HL-60 (cell line): ENCODE data around the gene MORN4.

Source experiments
- CTCF ChIP-seq: IDR thresholded peaks from one replicate; pipeline ENCODE4 v1.5.1; 2011; ENCODE audit warnings: low read length, control low read depth, inconsistent platforms; ENCODE audit not compliant: insufficient read depth
- POLR2AphosphoS5 ChIP-seq: IDR thresholded peaks from 2 replicates; pipeline ENCODE4 v1.6.1; 2012; ENCODE audit warnings: low read depth
- REST ChIP-seq: IDR thresholded peaks from 2 replicates; pipeline ENCODE4 v1.6.1; 2012; ENCODE audit warnings: low read depth; ENCODE audit not compliant: insufficient replicate concordance
- SPI1 ChIP-seq: IDR thresholded peaks from 2 replicates; pipeline ENCODE4 v1.6.1; 2012; ENCODE audit warnings: low read depth, mild to moderate bottlenecking, borderline replicate concordance

- TF ChIP-seq CTCF (no peak), POLR2AphosphoS5 (no peak), REST (no peak), SPI1 (no peak)
Observed at GRCh38 chr10:97575127-97575668, 58.1 kb downstream of the MORN4 start.
